Right hindlimb (tissue), 1 donor: ENCODE measurements around the gene DAPK1.
A peak's percentile ranks its signal among the peaks of the same experiment; 100 is the strongest.

Experiments used
- DNase-seq: peaks from one replicate; pipeline ENCODE4 v3.0.0-alpha.2; 2018

The DAPK1 gene

DNA sequence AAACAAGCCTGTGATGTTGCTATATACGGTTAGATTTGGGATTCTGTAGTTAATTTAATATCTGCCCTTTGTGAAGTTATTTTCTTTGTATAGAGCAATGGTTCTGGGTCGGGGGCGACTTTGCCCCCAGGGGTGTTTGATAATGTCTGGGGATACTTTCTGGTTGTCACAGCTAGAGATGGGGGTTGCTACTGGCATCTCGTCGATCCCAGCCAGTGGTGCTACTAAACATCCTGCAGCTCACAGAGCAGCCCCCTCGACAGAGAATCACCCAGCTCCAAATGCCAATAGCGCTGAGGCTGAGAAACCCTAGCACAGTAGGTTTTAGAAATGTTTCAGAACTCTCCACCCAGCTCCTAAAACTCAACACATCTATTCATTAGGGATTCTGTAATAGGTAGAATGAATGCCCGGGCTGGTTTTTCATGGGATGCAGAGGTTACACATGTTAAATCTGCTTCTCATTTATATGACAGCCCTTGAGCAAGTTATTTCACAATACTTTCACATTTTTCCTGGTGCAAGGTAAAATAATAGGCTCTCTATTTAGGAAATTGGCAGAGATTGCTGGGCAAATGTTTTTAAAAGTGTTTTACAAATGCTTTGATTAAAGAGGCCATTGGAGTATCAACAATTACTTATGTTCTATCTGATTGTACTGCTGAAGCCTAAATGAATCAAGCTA is 153.1 kb downstream of the DAPK1 start:
- DNase-seq, result no peak

DNA sequence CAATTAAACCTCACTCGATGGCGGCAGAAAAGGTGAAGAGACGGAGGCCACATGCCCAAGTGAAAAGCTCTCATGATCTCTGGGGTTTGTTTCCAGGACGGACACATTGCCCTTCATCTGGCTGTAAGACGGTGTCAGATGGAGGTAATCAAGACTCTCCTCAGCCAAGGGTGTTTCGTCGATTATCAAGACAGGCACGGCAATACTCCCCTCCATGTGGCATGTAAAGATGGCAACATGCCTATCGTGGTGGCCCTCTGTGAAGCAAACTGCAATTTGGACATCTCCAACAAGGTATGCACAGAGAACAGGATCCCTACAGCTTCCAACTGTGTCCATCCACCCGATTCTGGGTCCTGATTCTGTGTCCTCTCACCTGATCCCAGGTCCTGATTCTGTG is 153.8 kb downstream of the DAPK1 start:
- DNase-seq, result no peak

DNA sequence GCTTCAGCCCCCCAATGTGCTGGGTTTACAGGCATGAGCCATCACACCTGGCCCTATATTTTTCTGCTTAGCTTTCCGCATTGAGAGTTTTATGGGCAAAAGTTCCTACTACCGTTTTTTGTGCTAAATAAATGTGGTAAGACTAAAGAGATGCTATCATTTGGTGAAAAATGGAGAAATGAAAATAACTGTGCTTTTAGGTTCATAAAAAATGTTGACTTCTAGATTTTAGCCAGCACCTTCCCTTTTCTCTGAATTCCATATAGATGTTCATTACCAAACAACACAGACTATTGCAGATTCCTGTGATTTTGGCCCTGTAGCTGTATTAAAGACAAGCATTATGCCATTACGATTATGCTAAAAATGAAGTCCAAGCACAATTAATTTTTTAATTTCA is 156.3 kb downstream of the DAPK1 start:
- no peak for DNase-seq

DNA sequence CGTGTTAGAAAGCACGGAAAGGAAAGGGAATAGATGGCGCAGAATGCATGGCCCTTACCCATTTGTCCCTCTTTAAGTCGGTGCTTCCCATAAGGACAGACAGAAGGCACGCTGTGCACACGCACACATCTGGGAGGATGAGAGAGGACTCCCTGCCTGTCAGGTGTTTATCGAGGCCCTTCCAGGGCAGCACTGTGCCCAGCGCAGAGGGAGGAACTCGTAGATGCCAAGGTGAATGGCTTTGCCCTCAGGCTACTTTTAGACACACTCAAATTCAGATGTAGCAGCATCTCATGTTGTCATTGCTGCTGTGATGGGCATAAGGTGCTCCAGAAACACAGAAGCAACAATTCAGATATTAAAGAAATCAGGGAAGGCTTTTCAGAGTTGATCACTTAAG is 158.1 kb downstream of the DAPK1 start:
- DNase-seq, result no peak

DNA sequence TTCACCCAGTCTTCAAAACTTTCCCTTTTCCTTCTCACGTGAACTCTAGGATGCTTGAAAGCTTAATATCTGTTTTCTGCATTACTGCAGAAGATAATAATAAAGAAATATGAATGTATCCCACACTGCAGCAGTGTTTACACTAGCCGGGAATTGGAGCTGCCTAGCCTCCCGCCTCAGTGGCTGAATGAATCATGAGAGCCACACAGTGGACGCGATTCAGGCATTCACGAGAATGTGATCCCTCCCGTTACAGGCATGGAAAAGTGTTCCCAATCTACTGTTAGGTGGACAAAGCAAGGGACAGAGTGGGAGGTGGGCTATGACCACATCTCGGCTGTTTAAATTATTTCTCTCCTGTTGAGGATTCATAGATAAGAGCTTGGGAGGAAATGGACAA is 158.8 kb downstream of the DAPK1 start:
- peak; percentile 51 for DNase-seq

DNA sequence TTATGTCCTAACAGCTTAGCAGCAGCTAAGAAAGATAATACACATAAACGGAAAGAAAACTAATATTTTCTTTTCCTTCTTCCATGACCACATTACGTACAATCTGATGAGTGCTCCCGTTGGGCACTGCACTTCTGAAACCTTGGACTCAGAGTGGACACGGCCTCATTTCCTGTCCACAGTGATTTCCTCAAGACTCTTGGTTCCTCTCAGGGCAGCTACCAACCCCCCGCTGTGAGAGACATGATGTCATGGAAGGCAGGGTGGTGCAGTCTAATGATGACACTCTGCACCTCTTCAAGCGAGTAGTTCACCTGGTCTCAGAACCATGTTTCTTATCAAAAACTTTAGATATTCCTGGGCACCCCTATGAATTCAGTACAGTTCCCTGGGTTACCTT is 159.5 kb downstream of the DAPK1 start:
- DNase-seq, result no peak

DNA sequence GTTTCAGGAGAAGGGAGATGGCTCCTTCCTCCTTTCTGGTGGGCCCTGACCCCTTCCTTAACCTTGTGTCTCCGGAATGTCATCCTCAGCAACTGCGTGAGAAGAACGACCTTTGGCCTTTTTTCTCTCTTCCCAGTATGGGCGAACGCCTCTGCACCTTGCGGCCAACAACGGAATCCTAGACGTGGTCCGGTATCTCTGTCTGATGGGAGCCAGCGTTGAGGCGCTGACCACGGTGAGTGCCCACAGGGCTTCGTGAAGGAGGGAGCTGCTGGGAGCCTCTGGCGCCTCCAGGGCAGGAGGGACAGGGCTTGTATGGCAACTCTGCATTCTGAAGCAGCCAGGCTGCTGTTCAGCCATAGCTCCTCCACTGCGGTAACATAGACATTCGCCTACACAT is 160.2 kb downstream of the DAPK1 start:
- DNase-seq, result no peak

DNA sequence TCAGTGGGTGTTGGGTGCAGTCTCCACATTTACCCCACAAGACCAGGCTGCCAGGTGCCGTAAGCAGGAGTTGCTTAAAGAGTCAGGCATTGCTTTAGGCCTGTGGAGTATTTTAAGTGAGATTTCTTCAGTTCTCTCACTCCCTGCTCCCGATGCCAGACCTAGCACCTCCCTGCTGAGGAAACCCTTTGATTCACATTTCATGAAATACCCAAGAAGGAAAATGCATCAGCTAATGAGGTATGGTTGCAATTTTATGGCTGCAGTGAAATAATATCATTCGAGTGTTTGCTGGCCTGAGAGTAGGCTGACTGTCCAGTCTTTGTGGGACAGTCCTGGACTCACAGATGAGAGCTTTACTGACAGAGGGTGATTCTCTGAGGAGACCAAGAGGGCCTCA is 160.8 kb downstream of the DAPK1 start:
- DNase-seq, result no peak

DNA sequence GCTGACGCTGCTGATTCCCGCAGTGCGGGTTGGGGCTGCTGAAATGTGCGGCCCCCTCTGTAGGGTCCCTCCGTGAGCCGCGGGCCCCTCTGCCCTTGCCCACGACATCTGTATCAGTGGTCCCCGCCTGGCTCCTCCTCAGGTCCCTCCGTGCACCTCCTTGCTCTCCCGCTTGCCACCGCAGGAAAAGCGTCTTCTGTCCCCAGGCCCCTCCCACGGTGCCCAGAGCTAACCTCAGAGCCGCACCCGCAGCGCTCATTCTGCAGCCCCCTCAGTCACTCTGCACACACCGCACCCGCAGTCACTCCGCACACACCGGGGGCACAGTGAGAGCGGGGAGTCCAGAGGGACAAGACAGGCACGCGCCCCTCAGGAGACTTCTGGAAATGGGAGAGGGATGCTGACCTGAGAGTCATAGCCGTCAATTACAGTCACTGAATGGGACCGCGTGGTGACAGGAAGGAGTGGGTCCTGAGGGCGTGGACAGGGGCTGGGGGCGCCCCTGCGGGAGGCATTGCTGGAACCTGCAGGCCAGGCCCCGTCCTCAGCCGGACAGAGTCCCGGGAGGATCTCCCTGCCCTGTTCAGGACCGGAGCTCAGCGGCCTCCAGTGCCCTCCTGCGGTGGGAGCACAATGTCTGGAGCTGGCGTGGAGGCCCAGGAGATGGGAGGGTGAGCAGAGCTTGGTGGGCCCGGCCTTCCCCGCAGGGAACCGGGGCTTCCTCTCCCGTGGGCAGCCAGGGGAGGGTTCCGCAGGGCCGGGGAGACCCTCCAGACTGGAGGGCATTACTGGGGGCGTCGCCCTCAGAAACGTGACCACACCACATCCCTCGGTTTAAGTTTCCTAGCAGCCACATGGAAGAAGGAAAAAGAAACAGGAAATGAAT is 162.1 kb downstream of the DAPK1 start:
- DNase-seq, result no peak

DNA sequence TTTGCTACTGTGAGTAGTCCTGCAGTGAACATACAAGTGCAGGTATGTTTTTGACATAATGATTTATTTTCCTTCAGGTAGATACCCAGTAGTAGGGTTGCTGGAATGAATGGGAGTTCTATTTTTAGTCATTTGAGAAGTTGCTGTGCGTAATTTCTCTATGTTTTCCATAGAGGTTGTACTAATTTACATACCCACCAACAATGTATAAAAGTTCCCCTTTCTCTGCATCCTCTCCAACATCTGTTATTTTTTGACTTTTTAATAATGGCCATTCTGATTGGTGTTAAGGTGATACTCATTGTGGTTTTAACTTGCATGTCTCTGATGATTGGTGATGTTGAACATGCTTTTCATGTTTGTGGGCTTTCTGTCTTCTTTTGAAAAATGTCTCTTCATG is 163.6 kb downstream of the DAPK1 start:
- DNase-seq, result no peak

DNA sequence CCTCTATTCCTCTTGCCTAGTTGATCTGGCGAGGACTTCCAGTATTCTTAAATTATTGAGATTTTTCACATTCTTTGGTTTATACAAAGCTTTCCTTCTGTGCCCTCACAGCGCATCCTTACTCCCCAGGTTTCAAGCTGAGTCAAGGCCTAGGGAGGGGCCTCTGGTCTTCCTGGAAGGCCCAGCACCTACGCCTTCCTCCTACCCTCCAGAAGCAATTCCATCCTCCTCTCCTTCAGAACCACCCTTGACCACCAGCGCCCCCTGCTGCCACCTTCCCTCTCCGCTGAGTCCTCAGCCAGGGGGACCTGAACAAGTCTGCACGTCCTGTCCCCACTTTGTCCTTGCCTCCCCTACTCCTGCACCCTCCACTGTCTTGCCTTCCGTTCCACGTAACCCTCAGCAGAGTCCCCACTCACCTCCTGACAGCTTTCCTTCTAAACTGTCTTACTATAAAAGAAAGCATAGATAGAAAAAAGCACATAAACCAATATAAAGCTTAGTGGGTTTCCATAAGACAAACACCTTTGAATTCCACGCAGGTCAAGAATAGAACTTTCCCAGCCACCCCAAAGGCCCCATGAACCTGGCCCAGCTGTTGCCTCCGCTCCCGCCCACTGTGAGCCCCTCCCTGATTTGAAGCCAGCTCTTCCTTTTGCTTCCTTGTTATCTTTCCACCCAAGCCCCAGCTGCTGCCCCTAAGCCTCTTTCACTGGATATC is 165.3 kb downstream of the DAPK1 start:
- peak; percentile 73 for DNase-seq

DNA sequence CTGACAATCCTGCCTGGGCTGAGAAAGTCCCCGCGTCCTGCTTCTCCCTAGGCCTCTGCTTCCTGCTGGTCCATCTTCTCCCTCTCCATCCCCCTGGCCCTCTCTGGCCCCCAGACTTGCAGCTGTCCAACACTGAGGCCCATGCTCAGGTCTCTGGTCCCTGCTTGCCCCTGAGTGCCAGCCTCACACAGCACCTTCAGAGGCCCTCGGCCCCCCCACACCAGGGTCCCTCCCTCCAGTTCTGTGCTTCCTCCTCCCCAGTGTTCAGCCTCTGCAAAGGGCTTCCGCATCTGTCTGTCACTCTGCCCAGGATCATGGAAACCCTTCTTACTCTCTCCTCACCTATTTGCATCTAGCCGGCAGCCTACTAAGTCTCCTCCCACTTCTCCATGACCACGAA is 165.9 kb downstream of the DAPK1 start:
- DNase-seq, result no peak

DNA sequence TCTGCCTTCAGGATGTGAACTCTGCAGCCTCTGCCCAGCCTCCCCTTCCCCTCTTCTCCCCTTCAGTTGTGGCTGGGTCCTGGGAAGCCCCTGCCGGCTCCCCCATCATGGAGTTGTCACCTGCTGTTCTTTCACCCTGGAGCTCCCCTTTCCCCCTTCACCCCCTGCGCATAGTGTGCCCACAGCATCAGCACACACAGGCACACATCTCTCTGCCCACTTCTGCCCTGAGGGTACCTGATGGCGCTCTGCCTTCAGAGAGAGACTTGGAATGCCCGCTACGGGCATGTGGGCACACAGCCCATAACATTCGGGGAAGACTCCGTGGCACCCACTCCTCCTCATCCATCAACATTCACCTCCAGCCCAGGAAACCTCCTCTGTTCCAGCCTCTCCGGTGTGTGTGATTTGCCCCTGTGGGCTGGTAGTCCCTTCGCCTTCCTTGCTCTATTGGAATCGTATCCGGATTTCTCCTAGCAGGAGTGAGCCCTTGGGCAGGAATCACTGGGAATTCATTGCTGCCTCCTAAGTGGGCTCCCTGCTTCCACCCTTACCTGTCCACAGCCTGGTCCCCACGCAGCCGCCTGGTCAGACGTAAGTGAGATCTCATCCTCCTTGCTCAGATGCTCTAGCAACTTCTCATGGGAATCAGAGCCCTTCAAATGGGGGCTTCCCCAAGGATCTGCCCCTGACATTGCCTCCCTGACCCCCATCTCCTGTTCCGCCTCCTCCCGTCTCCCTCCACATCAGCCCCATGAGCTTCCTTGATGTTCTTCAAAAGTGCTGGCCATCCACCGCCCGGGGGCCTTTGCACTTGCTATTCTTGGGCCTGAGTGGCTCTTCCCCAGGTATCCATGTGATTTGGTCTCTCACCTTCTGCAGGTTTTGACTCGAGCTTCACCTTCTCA is 166.7 kb downstream of the DAPK1 start:
- no peak for DNase-seq

DNA sequence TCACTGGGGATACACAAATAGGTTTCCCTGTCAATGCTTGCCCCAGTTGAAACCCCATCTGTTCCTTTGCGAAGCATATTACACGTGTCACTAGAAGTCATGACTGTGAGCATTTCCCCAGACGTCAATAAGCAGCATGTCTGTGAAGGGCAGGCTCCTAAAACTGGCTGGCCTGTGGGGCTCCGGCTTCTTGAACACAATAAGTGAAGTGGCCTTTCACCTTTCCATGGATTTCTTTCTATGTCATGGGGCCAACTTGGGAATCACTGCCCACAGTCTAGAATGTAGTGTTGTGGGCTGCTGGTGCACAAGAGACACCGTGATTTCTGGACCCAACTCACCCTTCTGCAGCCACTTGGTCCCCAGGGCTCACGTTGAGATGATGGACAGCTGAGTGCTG is 167.8 kb downstream of the DAPK1 start:
- DNase-seq, result no peak

DNA sequence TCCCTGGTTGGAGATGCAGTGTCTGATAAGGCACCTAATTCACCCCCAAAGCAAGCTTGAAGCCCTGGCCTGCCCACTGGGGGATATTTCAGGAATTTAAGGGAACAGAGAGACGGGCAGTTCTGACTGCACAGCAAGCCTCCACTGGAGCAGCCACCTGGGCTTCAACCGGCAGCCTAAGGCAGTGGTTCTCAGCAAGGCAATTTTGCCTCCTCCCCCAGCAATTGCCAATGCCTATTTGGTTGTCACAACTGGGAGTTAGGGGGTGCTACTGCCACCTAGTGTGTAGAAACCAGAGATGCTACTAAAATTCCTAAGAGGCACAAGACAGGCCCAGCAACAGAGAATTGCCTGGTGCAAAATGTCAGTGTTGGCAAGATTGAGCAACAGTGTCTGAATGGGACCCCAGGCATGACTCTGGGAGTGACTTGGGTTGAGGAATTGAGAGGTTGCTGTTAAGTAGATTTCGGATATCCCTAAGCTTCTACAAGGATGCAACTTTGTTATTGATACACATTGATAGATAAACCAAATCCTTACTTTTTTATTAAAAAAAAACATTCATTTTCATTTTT is 169.6 kb downstream of the DAPK1 start:
- DNase-seq, result no peak

DNA sequence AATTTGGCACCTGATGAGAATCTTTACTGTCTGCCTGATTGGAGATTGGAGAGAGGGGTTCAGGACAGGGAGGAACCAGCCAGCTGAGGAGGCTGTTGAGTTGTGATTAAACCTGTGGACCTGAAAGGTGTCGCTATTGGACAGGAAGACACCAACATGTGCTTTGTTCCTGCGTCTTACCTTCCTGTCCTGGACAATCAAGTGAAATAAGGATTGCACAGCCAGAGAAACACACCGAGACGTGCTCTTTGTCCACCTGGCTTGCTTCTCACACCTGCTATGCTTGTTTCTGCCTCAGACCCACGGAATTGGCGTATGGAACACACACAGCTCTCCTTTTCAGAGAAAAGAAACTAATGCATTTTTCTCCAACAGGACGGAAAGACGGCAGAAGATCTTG is 170.6 kb downstream of the DAPK1 start:
- DNase-seq, result no peak

DNA sequence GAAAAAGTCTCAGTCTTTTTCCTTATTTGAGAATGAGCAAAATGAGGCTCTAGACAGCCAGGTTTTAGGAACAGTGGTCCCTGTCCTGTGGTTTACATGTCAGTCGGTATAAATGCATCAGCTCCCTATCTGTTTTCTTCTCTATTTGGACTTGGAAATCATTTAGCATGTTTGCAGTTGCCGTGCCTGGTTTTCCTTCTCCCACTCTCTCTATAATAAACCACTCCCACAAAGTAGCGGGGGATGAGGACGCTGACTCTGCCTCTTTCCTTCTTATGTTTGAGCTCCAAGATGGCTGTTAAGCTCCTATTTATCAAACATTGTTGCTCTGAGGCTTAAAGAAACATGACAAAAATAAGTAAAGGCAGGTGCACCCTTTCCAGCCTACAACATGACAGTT is 171.1 kb downstream of the DAPK1 start:
- DNase-seq, result no peak

DNA sequence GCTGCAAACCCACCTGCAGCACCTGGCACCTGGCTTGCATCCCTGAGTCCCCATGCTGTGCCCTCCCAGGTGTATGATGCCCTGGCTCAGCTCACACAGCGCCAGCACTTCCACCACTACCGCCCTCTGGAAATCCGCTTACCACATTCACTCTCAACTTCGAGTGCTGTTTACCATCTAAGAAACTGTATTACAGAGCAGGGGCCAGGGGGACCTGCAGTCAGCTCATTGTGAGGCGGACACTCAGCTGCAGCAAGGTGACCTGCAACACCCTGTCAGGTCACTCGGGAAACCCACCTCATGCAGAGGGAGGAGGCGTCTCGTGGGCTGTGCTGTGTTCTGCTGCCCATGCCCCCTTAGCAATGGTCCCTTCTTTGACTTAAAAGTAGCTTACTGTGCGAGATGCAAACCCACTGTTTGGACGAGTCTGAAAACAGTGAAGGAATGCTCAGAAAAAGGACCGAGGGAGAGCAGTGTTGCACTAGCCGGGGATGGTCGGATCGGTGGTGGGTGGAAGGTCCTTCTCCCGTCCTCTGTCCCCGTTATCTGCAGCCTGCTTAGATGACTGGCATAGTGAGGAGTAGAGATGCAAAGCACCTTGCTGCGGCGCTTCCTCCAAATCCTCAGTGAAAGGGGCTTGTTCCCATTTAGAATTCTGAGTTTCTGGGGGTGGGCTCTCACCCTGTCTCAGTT is 173.1 kb downstream of the DAPK1 start:
- no peak for DNase-seq

DNA sequence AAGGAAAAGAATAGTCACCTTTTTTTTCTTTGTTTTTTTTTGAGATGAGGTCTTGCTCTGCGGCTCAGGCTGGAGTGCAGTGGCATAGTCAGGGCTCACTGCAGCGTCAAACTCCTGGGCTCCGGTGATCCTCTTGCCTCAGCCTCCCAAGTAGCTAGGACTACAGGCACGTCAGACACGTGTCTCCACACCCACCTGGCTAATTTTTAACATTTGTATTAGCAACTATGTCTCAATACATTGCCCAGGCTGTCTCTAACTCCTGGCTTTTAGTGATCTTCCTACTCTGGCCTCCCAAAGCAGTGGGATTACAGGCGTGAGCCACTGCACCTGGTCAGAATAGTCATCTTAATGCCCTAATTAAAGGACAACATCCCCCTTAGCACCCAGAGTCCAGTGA is 173.8 kb downstream of the DAPK1 start:
- DNase-seq, result no peak

DNA sequence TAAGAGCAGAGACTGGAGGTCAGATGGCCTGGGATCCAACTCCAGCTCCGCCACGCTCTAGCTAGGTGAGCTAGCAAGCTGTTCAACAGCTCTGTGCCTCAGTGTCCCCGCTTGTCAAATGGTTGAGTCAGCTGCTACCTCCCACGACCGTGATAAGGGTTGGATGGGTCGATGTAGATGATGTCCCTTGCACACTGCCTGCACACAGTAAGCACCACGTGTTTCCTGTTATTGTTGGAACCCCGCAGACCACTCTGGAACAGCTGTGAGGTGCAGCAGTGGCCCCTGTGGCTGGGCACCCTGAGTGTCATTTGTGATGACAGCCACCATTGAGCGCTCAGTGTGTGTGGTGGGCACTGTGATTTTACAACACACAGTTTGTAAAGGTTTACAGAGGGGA is 174.3 kb downstream of the DAPK1 start:
- DNase-seq, result no peak

DNA sequence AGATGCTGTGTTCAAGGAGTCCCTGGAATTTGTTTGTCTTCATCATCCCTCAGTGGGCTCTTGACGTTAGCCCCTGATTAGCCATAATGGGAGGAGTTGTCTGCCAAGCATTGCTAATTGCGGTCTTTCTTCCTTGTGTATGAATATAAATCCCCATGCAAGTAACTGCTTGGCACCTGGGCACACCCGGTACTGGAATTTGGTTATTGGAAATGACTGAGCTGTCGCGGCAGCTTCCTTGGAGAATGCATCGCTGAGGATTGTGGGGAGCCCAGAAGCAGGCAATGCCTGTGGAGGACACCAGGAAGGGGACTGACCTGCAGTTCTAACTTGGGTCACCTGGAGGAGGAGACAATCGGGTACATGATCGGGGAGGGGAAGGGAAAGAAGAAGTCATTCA is 174.9 kb downstream of the DAPK1 start:
- no peak for DNase-seq
